ENCODE results near the gene CTDP1. TPM values are rescaled to one million over a fixed set of nuclear protein-coding genes. Genes with fewer than 3 reads are reported as not detected.

Gene CTDP1
- total RNA-seq, 1 experiment from 2014 or later: 31.7 TPM

- H3K9ac ChIP-seq (ENCODE audit: low read length): no peak overlapping the region
- no peaks in the 10 kb centered on the region for H3K9me2 ChIP-seq (replicated peaks; ENCODE audit: low read length)
- peaks cover 25% of the 10 kb centered on the region for H3K79me2 ChIP-seq (ENCODE audit: low read length)
- POLR2A ChIA-PET (ENCODE audit: unreplicated experiment): no interaction called here
- no peak overlapping the region for H2AFZ ChIP-seq (ENCODE audit: low read length)
- CTCF ChIA-PET: no interaction called here
- intact Hi-C loops (cut with micrococcal nuclease): no loop called here
- no peaks in the 10 kb centered on the region for H4K20me1 ChIP-seq (ENCODE audit: low read length)
- no peaks in the 10 kb centered on the region for H3F3A ChIP-seq (ENCODE audit: low read length, unreplicated experiment)
- no peaks in the 10 kb centered on the region for H3K27me3 ChIP-seq (ENCODE audit: low read length)
- TF ChIP-seq EZH2 (IDR thresholded peaks at IDR 0.05; ENCODE audit: low read length, unreplicated experiment) (no peak), CTCF (conservative IDR thresholded peaks at IDR 0.05; ENCODE audit: low read depth, low read length) (no peak), EZH2phosphoT487 (IDR thresholded peaks at IDR 0.05; ENCODE audit: borderline replicate concordance, low read length) (no peak)
- no peak overlapping the region for H3K4me2 ChIP-seq (ENCODE audit: low read length)
- no peaks in the 10 kb centered on the region for H3K4me1 ChIP-seq (ENCODE audit: insufficient read depth, low read length)
- H3K9me3 ChIP-seq (ENCODE audit: low read length): no peaks in the 10 kb centered on the region
- no peak overlapping the region for H3K4me3 ChIP-seq (ENCODE audit: low read length)
- ATAC-seq (no peak), DNase-seq (no peak)
- peaks cover 22% of the 10 kb centered on the region for H3K36me3 ChIP-seq (ENCODE audit: low read depth, low read length)
- no peak overlapping the region for H3K27ac ChIP-seq (ENCODE audit: low read length)
- BruUV-seq (replicated peaks): no TSS peak
Observed at GRCh38 chr18:79697178-79697577, 17.6 kb downstream of the CTDP1 start.

GRCh38 chr18:79697976-79698375 lies 18.4 kb downstream of the CTDP1 start:
- intact Hi-C loops (cut with micrococcal nuclease): no loop called here
- peaks cover 17% of the 10 kb centered on the region for H3K79me2 ChIP-seq (ENCODE audit: low read length)
- H3K4me1 ChIP-seq (ENCODE audit: insufficient read depth, low read length): no peaks in the 10 kb centered on the region
- H3K4me3 ChIP-seq (ENCODE audit: low read length): no peak overlapping the region
- H4K20me1 ChIP-seq (ENCODE audit: low read length): no peaks in the 10 kb centered on the region
- no TSS peak for BruUV-seq (replicated peaks)
- TF ChIP-seq CTCF (conservative IDR thresholded peaks at IDR 0.05; ENCODE audit: low read depth, low read length): no peak
- no peak for TF ChIP-seq EZH2 (IDR thresholded peaks at IDR 0.05; ENCODE audit: low read length, unreplicated experiment)
- no peak for TF ChIP-seq EZH2phosphoT487 (IDR thresholded peaks at IDR 0.05; ENCODE audit: borderline replicate concordance, low read length)
- H2AFZ ChIP-seq (ENCODE audit: low read length): no peak overlapping the region
- no peaks in the 10 kb centered on the region for H3K9me3 ChIP-seq (ENCODE audit: low read length)
- DNase-seq (no peak), ATAC-seq (no peak)
- no peaks in the 10 kb centered on the region for H3K9me2 ChIP-seq (replicated peaks; ENCODE audit: low read length)
- no peak overlapping the region for H3K4me2 ChIP-seq (ENCODE audit: low read length)
- H3K27ac ChIP-seq (ENCODE audit: low read length): no peak overlapping the region
- CTCF ChIA-PET: no interaction called here
- H3K36me3 ChIP-seq (ENCODE audit: low read depth, low read length): peaks cover 22% of the 10 kb centered on the region
- POLR2A ChIA-PET (ENCODE audit: unreplicated experiment): no interaction called here
- H3K27me3 ChIP-seq (ENCODE audit: low read length): no peaks in the 10 kb centered on the region
- H3F3A ChIP-seq (ENCODE audit: low read length, unreplicated experiment): no peaks in the 10 kb centered on the region
- no peak overlapping the region for H3K9ac ChIP-seq (ENCODE audit: low read length)

- POLR2A ChIA-PET (ENCODE audit: unreplicated experiment): interaction anchor here (0.6 kb wide), 1 partner anchor 326 kb away, joined by 4 read pairs; no protein-coding TSS in a partner anchor
- no peak overlapping the region for H3K9ac ChIP-seq (ENCODE audit: low read length)
- BruUV-seq (replicated peaks): no TSS peak
Observed at GRCh38 chr18:79698668-79699335, 19.2 kb downstream of the CTDP1 start.

More at GRCh38 chr18:79698668-79699335, 19.2 kb downstream of the CTDP1 start:
- CTCF ChIA-PET: no interaction called here
- H3K4me3 ChIP-seq (ENCODE audit: low read length): no peak overlapping the region
- H3K27me3 ChIP-seq (ENCODE audit: low read length): no peaks in the 10 kb centered on the region
- intact Hi-C loops (cut with micrococcal nuclease): no loop called here
- H2AFZ ChIP-seq (ENCODE audit: low read length): no peak overlapping the region
- no peaks in the 10 kb centered on the region for H3F3A ChIP-seq (ENCODE audit: low read length, unreplicated experiment)
- H3K4me1 ChIP-seq (ENCODE audit: insufficient read depth, low read length): no peaks in the 10 kb centered on the region
- peaks cover 22% of the 10 kb centered on the region for H3K36me3 ChIP-seq (ENCODE audit: low read depth, low read length)
- DNase-seq (peak; percentile 27), ATAC-seq (peak; percentile 48)
- no peaks in the 10 kb centered on the region for H3K9me2 ChIP-seq (replicated peaks; ENCODE audit: low read length)
- H3K27ac ChIP-seq (ENCODE audit: low read length): no peak overlapping the region
- no peak for TF ChIP-seq EZH2 (IDR thresholded peaks at IDR 0.05; ENCODE audit: low read length, unreplicated experiment)
- no peak for TF ChIP-seq EZH2phosphoT487 (IDR thresholded peaks at IDR 0.05; ENCODE audit: borderline replicate concordance, low read length)
- TF ChIP-seq CTCF (conservative IDR thresholded peaks at IDR 0.05; ENCODE audit: low read depth, low read length): no peak
- H4K20me1 ChIP-seq (ENCODE audit: low read length): no peaks in the 10 kb centered on the region
- H3K4me2 ChIP-seq (ENCODE audit: low read length): no peak overlapping the region
- peaks cover 14% of the 10 kb centered on the region for H3K79me2 ChIP-seq (ENCODE audit: low read length)
- H3K9me3 ChIP-seq (ENCODE audit: low read length): no peaks in the 10 kb centered on the region
